Right lobe of liver (tissue), 6 donors: Measurements from ENCODE around the gene CACFD1. TPM values are rescaled to one million over a fixed set of nuclear protein-coding genes. Genes with fewer than 3 reads are reported as not detected.

ENCODE experiments used
- ATAC-seq, 4 donors: fragments of 200-7000 bp; cut with Tn5 transposase; one replicate each; pipeline ENCODE4 v1.9.1; 2020; ENCODE audit warnings: mild to moderate bottlenecking in 4 of 4, moderate library complexity in 4 of 4
- DNase-seq, 3 donors: peaks; one replicate each; pipeline ENCODE4 v3.0.0-alpha.2; 2020
- H3K27ac ChIP-seq, 3 donors: fragments of 200-600 bp; one replicate each; pipeline ENCODE4 v1.8.0; 2022
- H3K27me3 ChIP-seq, 2 donors: fragments of 200-600 bp; one replicate each; pipeline ENCODE4 v1.8.0; 2022
- H3K36me3 ChIP-seq, 4 donors: fragments of 200-600 bp; sonication (generic) in 1 of 4; one replicate each; pipeline versions ENCODE4 v1.5.1 to v1.8.0; 2017 to 2022; ENCODE audit warnings: control low read depth in 1 of 4
- H3K4me1 ChIP-seq, 4 donors: fragments of 200-600 bp; sonication (generic) in 1 of 4; one replicate each; pipeline versions ENCODE4 v1.5.1 to v1.8.0; 2017 to 2022; ENCODE audit warnings: control low read depth in 1 of 4
- H3K4me3 ChIP-seq, 3 donors: fragments of 200-600 bp; one replicate each; pipeline ENCODE4 v1.8.0; 2022
- H3K9me3 ChIP-seq, 4 donors: fragments of 200-600 bp; sonication (generic) in 1 of 4; one replicate each; pipeline versions ENCODE4 v1.5.1 to v1.8.0; 2017 to 2022; ENCODE audit warnings: control low read depth in 1 of 4
- POLR2A ChIP-seq: fragments of 450-650 bp; IDR thresholded peaks from one replicate; pipeline ENCODE4 v1.6.1; 2017; ENCODE audit warnings: antibody characterized with exemption, mild to moderate bottlenecking
- WGBS: methylation state at CpG from one replicate; pipeline ENCODE4 v1.1.6; 2018; ENCODE audit warnings: low coverage, low lambda C conversion rate; ENCODE audit not compliant: insufficient coverage; ENCODE audit errors: missing lambda C conversion rate; 5-methylcytosine and 5-hydroxymethylcytosine counted together
- intact Hi-C, 2 donors: fragments of 100-400 bp; cut with DNase I; formaldehyde crosslinking; loops; one replicate each; pipeline versions ENCODE4 v1.11.2 to v1.14.1; 2022
- total RNA-seq, 6 experiments: library from RNA; depleted of rRNA in 2 of 6; stranded (reverse); fragments of >200 nt in 2 of 6; fragmentation: NEBNext Ultra II Directional in 3 of 6; extraction: Animal tissue kit (Norgen Biotek cat#: 25700) in 3 of 6; gene quantifications; one replicate each; pipeline versions ENCODE4 v1.1.0 to v1.2.4, GENCODE V29; 2016 to 2023
- TF ChIP-seq, protein P1 (sequence below), 4 donors: fragments of 200-600 bp in 3 of 4; fragments of 450-650 bp in 1 of 4; IDR thresholded peaks; one replicate each; pipeline versions ENCODE4 v1.5.1 to v1.8.0; 2016 to 2022; ENCODE audit warnings: antibody characterized with exemption in 4 of 4, mild to moderate bottlenecking in 2 of 4
- donor health status: DM: no; HTN: yes; CAD: no.
- donor health status: DM: no; HTN: no; CAD: no.
- donor health status: DM: no; HTN: no; CAD: no.
- donor health status: DM: no; HTN: yes; CAD: no.
- donor health status: DM: no; HTN: yes; CAD: no.

Gene CACFD1
- total RNA-seq, 6 experiments from 2014 or later, result 23.5 to 39.8 (median 32.9) TPM

DNA sequence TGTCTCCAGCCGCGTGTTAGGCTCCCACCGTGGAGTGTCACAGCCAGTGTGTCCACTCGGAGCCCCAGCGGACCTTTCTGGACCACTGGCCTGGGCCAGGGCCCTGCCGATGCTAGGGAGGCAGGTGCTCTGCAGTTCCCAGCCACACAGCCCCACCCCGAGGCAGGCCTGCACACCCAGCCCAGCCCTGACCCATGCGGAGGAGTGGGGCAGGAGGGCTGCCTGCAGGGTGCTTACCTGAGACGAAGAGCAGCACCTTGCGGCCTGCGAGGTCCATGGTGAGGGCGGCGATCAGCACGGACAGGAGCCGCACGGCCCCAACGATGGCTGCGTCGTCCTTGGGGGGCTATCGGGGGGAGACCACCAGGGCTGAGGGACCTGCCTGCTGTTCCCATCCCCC is 14.0 kb downstream of the CACFD1 start:
- TF ChIP-seq, protein P1, sequence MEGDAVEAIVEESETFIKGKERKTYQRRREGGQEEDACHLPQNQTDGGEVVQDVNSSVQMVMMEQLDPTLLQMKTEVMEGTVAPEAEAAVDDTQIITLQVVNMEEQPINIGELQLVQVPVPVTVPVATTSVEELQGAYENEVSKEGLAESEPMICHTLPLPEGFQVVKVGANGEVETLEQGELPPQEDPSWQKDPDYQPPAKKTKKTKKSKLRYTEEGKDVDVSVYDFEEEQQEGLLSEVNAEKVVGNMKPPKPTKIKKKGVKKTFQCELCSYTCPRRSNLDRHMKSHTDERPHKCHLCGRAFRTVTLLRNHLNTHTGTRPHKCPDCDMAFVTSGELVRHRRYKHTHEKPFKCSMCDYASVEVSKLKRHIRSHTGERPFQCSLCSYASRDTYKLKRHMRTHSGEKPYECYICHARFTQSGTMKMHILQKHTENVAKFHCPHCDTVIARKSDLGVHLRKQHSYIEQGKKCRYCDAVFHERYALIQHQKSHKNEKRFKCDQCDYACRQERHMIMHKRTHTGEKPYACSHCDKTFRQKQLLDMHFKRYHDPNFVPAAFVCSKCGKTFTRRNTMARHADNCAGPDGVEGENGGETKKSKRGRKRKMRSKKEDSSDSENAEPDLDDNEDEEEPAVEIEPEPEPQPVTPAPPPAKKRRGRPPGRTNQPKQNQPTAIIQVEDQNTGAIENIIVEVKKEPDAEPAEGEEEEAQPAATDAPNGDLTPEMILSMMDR (IDR thresholded peaks at IDR 0.05), result no peak
- TF ChIP-seq POLR2A, result no peak
- no peak overlapping the region for H3K27ac ChIP-seq
- no peaks in the 10 kb centered on the region for H3K9me3 ChIP-seq
- no peak overlapping the region for H3K4me3 ChIP-seq
- no peak for DNase-seq
- no CpG with 5 or more reads among the region's 20 CpGs for WGBS
- H3K4me1 ChIP-seq, result peaks cover 0 to 11% (median 0%) of the 10 kb centered on the region in 4 donors
- H3K36me3 ChIP-seq, result peaks cover 0 to 7% (median 0%) of the 10 kb centered on the region in 4 donors
- intact Hi-C loops, result no loop called here
- no peaks in the 10 kb centered on the region for H3K27me3 ChIP-seq
- no peak for ATAC-seq

DNA sequence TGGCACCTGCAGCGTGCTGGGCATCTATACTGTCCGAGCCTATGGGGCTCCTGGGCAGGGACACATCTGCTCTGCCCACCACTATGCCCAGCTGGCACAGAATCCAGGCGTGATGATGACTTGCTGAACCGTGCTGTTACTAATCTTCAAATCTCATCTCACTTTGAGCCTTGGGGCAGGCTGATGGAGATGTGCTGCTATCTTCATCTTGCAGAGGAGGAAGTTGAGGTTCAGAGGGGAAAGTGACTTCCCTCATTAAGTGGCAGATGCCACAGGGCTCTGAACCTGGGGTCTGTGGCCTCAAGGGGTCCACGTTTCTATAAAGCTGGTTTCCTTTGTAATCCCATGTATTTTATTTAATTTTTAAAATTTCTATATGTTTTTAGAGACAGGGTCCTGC is 14.4 kb downstream of the CACFD1 start:
- peaks cover 0 to 3% (median 0%) of the 10 kb centered on the region in 4 donors for H3K36me3 ChIP-seq
- ATAC-seq (no peak), DNase-seq (no peak)
- no peak overlapping the region for H3K4me3 ChIP-seq
- no peak for TF ChIP-seq POLR2A
- TF ChIP-seq, protein P1 (IDR thresholded peaks at IDR 0.05), result no peak
- no peaks in the 10 kb centered on the region for H3K27me3 ChIP-seq
- H3K9me3 ChIP-seq, result no peaks in the 10 kb centered on the region
- intact Hi-C loops, result no loop called here
- no peak overlapping the region for H3K27ac ChIP-seq
- H3K4me1 ChIP-seq, result peaks cover 0 to 16% (median 0%) of the 10 kb centered on the region in 4 donors
- 20% methylated on average over 1 of the region's 5 CpGs for WGBS

DNA sequence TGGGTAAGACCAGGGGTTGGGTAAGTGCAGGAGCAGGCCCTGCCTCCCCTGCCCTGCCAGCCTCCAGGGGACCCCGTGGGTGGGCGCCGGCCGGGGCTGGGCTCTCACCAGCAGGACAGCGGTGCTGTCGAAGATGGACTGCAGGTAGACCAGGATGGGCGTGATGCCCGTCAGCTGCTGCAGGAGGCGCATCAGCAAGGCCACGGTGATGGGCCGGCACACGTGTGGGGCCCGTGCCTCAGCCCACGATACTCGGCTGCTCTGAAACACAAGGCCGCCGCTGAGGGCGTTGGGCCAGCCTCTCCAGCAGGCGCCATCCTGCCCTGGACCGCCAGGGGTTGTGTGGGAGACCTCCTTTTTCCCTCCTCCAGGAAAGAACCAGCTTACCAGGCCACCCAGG is 15.1 kb downstream of the CACFD1 start:
- no peaks in the 10 kb centered on the region for H3K27me3 ChIP-seq
- peaks cover 0 to 3% (median 0%) of the 10 kb centered on the region in 4 donors for H3K36me3 ChIP-seq
- H3K4me1 ChIP-seq, result peaks cover 0 to 18% (median 0%) of the 10 kb centered on the region in 4 donors
- H3K27ac ChIP-seq, result no peak overlapping the region
- intact Hi-C loops, result no loop called here
- ATAC-seq, result no peak
- TF ChIP-seq, protein P1 (IDR thresholded peaks at IDR 0.05), result no peak
- TF ChIP-seq POLR2A, result no peak
- 80% methylated on average over 1 of the region's 20 CpGs for WGBS
- no peak for DNase-seq
- no peaks in the 10 kb centered on the region for H3K9me3 ChIP-seq
- H3K4me3 ChIP-seq, result no peak overlapping the region

DNA sequence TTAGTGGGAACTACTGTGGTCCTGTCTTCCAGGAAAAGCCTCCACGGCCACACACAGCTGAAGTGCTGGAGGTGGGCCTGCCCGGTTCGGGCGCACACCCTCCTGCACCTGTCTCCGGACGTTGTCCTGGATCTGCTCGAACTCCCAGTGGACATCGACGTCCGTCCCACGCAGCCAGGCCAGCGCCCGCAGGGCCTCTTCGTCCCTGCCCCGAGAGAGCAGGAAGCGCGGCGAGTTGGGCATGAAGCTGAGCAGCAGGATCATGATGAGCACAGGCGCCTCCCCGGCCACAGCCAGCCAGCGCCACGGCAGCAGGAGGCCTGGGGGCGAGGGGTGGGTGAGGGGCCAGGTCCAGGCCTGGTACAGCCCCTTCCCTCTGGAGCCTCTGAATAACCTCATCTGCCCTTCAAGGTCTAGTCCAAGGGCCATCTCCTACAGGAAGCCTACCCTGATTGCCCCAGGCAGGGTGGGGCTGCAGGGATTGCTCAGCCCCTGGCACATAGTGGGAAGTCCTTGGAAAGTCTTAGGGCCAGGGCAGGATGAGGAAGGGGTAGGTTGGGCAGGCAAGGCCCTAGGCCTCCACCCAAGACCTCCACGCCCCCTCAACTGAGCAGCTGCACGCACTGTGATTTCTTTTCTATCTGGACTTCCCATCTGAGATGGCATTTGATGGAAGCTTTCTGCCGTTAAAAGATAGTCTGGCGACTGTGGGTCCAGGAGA is 15.7 kb downstream of the CACFD1 start:
- WGBS, result no CpG with 5 or more reads among the region's 27 CpGs
- ATAC-seq (no peak), DNase-seq (no peak)
- Histone ChIP-seq H3K27me3 (no peaks in the 10 kb centered on the region), H3K4me3 (no peak overlapping the region), H3K27ac (no peak overlapping the region), H3K9me3 (no peaks in the 10 kb centered on the region), H3K36me3 (peaks cover 0 to 3% (median 0%) of the 10 kb centered on the region in 4 donors), H3K4me1 (peaks cover 0 to 18% (median 0%) of the 10 kb centered on the region in 4 donors)
- TF ChIP-seq, protein P1 (IDR thresholded peaks at IDR 0.05), result no peak
- no peak for TF ChIP-seq POLR2A
- intact Hi-C loops, result no loop called here
